Spleen (tissue), 7 donors: ENCODE data around the gene PHYKPL.

Source experiments
- CTCF ChIP-seq, 11 experiments: fragments of 200-600 bp in 7 of 11; fragments of 450-650 bp in 4 of 11; sonication (generic) in 4 of 11; IDR thresholded peaks in 8 of 11; conservative IDR thresholded peaks in 3 of 11; 1 replicate in 7 of 11; 2 replicates in 4 of 11; pipeline versions ENCODE4 v1.4.0 to v1.8.0; 2016 to 2021; ENCODE audit warnings: antibody characterized with exemption in 11 of 11, inconsistent platforms in 4 of 11, mild to moderate bottlenecking in 1 of 11
- POLR2A ChIP-seq, 3 donors: fragments of 450-650 bp; IDR thresholded peaks; one replicate each; pipeline ENCODE4 v1.5.1; 2017; ENCODE audit warnings: antibody characterized with exemption in 3 of 3, mild to moderate bottlenecking in 1 of 3
- POLR2AphosphoS5 ChIP-seq, 3 donors: sonication (generic); formaldehyde crosslinking; IDR thresholded peaks; one replicate each; pipeline ENCODE4 v1.5.1; 2017; ENCODE audit warnings: antibody characterized with exemption in 3 of 3
- donor health status: DM: no; HTN: no; CAD: no; lungs with moderate emphysema.
- donor health status: DM: no; HTN: no; CAD: no.
- donor health status: DM: no; HTN: no; CAD: no.

- TF ChIP-seq CTCF (IDR thresholded peaks at IDR 0.05 in 8 of 11, conservative IDR thresholded peaks at IDR 0.05 in 3 of 11) (no peak), POLR2AphosphoS5 (IDR thresholded peaks at IDR 0.05) (no peak), POLR2A (IDR thresholded peaks at IDR 0.05) (no peak)
These were observed 10.7 kb downstream of the PHYKPL start for GRCh38 chr5:178221853-178222252.
